ENCODE results near the gene ODF2. TPM values are rescaled to one million over a fixed set of nuclear protein-coding genes. Genes with fewer than 3 reads are reported as not detected.

ODF2 gene
- polyA plus RNA-seq, 5 donors = 54.5 to 64.8 (median 58.6) TPM

DNA sequence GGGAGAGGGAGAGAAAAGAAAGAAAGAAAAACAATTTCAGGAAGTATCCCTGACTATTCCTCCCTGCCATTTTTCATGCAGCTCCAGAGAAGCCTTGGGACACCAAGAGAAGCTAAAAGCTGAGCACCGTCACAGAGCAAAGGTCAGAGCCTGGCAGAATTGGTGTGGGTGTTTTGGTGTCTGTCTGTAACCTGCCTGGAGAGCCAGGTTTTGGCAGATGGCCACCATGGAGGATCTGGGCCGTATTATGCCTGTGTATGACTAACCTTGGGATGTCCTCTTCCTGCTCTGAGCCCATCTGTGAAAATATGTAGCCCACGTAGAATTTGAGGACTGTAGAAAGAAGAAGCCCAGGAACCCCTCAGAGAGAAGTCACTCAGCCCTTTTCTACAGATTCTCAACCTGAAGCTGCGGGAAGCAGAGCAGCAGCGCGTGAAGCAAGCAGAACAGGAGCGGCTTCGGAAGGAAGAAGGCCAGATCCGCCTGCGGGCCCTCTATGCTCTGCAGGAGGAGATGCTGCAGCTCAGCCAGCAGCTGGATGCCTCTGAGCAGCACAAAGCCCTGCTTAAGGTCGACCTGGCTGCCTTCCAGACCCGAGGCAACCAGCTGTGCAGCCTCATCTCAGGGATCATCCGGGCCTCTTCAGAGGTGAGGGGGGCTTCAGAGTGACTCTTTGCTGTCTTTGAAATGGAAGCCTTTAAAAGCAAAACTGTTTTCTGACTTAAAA is 67.6 kb downstream of the ODF2 start:
- DNase-seq = peak in 1 of 2 donors; percentile 26

DNA sequence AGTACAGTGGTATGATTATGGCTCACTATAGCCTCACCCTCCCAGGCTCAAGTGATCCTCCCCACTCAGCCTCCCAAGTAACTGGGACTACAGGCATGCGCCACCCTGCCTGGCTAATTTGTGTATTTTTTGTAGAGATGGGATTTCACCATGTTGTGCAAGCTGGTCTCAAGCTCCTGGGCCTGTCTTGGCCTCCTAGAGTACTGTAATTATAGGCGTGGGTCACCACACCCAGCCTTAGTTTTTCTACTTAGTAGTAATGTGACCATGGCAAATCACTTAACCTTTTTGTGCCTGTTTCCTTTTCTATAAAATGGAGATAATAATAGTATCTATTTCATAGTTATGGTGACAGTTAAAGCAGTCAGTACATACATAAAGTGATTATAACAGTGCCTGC is 70.9 kb downstream of the ODF2 start:
- DNase-seq = no peak

DNA sequence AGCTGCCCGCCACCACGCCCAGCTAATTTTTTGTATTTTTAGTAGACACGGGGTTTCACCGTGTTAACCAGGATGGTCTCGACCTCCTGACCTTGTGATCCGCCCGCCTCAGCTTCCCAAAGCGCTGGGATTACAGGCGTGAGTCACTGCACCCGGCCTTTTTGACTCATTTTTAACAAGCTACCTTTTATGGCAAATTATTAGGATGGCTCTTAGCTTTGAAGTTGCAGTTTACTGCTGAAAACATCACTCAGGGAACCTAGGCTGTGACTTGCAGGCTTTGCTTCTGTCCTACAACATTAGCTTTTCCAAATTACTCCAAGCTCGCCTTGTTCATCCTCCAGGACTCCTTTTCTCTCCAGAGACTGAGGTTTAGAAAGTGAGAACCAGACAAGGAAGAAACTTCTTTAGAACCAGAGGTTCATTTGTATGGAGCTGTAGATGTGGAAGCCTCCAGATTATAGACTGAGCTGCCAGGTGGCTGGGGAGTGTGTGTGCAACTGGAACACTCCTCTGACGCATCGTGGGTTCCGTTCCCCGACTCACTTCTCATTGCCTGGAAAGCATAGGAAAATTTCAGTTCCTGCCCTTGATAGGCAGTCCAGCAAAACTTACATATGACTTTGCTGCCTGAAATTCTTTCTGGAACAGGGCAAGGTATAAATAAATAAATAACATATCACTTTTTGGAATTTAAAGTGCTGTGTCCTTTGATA is 72.8 kb downstream of the ODF2 start:
- DNase-seq = no peak

DNA sequence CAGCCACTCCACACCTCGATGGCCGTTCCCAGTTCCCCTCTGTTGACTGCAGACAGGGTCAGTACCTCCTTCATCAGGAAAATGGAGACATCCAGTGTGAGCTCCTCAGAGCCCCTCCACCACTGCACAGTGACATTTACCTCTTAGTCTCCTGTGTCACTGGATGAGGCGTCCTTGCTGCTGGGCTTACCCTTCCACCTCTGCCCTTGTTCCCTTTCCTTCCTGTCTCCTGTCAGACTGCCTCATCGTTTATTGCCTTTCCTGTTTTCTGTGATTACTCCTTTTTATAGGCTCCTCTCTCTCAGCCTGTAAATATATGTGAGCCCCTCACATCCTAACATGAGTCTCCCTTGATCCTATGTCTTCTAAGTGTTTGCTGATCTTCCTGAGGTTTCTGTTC is 73.4 kb downstream of the ODF2 start:
- no peak for DNase-seq

DNA sequence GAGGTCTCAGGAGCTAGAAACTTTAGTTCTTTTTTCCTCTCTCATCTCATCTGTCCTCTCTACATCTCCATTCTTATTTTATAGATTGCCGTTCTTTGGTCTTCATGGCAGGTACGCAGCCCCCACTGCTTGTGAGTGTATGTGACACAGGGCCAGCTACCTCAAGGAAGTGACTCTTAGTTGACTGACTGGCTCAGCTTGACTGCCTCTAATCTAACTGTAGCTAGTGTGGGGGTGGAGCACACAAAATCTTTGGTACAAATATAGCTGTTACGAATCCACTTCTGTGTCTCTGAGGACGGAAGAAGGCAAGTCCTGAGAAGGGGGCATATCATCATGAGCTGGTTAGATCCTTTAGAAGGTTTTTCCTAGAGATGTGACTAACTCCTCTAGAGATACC is 76.8 kb downstream of the ODF2 start:
- DNase-seq = no peak

DNA sequence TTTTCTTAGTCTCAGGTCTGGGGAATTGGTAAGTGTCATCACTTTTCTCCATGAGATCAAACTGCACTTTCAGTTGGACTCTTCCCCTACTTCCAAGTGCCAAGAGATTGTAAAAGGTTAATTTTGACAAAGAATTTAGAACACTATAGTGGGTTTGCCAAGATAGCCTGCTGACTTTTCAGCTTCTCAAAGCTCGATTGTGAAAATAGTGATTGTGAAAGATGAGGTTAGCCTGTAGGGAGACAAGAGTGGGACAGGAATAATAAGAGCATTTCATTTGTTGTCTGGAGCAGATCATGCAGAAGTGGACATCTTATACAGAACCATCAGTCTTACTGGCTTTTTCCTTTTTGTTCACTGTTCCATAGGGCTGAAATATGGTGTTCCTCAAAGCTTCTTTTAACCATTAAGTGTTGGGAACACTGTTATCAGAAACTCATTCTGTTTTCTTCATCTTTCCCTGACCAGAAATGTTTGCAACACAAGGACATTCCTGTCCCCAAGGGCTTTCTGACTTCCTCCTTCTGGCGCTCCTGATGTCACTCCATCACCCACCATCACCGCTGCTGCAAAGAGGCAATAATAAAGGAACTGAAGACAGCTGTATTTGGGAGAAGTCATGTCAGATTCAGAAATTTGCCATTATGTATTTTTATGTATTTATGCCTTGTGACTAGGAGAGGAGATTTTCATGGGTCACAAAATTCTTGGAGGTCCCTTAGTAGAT is 85.0 kb downstream of the ODF2 start:
- no peak for DNase-seq

DNA sequence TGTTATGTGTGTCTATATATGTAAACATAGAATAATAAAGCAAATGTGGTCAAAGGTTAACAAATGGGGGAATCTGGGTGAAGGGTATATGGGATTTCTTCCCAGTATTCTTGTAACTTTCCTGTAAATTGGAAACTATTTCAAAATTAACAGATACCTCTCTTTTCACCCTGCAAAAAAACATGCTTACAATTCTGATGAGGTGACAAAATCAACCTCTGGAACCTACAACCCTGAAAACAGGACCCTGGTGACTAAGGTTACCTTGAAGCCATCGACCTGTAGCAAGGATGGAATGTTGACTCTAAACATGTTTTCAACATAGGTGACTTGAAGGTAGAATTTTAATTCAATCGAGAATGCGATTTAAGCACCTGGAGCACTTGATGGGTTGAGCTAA is 90.7 kb downstream of the ODF2 start:
- no peak for DNase-seq

DNA sequence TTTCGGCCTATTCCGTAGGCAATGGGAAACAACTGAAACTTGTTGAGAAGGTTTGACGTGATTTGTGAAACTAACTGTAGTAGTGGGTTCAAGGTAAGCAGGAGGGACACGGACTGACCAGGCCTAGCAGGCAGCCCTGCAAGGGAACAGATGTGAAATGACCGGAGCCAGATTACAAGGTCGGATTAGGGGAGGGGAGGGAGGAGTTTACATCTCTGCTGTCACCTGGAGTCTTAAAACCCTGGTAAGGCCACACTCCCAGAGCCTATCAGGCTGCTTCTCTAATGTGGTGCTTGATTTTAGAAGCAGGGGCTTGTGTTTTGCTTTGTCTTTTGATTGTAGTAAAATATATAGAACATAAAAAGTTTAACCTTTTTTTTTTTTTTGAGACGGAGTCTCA is 93.1 kb downstream of the ODF2 start:
- DNase-seq = no peak

DNA sequence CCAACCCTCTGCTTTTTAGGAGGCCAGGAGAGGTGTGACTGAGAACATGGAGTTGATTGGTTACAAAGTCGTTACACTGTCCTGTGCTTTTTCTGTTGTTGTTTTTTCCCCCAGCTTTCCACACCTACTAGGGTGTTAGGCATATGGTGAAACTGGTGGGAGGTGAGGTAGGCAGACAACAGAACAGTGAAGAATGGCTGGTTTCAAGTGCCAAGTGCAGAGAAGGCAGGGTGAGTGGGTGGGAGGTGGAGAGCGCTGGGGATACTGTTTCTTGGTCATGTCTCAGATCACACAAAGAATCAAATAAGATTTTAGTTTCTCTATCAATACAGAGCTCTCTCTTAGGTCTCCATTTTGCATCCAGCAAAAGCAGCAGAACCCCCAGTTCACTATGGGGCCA is 94.4 kb downstream of the ODF2 start:
- DNase-seq = no peak

Other genes starting within 250 kb of the ODF2 start
- 100 to 1,000 TPM; 106 to 133 (median 126) TPM for gene GOLGA2, start 180.0 kb upstream of the ODF2 start, polyA plus RNA-seq (ENCODE audit: insufficient read depth in 1 of 5, insufficient read length in 5 of 5, low replicate concordance in 1 of 5)
- gene SWI5, start 179.7 kb upstream of the ODF2 start, polyA plus RNA-seq (ENCODE audit: insufficient read depth in 1 of 5, insufficient read length in 5 of 5, low replicate concordance in 1 of 5) = 10 to 100 TPM; 29.0 to 37.1 (median 34.5) TPM
- gene TRUB2, start 133.6 kb upstream of the ODF2 start, polyA plus RNA-seq (ENCODE audit: insufficient read depth in 1 of 5, insufficient read length in 5 of 5, low replicate concordance in 1 of 5) = 10 to 100 TPM; 29.3 to 34.5 (median 33.0) TPM
- gene COQ4, start 133.2 kb upstream of the ODF2 start, polyA plus RNA-seq (ENCODE audit: insufficient read depth in 1 of 5, insufficient read length in 5 of 5, low replicate concordance in 1 of 5) = 10 to 100 TPM; 44.2 to 75.6 (median 66.0) TPM
- gene SLC27A4, start 115.5 kb upstream of the ODF2 start, polyA plus RNA-seq (ENCODE audit: insufficient read depth in 1 of 5, insufficient read length in 5 of 5, low replicate concordance in 1 of 5) = 10 to 100 TPM in 2 of 5 donors, 1 to 10 TPM in 3; 7.0 to 17.3 (median 9.5) TPM
- 10 to 100 TPM; 56.5 to 66.1 (median 58.7) TPM for gene URM1, start 84.6 kb upstream of the ODF2 start, polyA plus RNA-seq (ENCODE audit: insufficient read depth in 1 of 5, insufficient read length in 5 of 5, low replicate concordance in 1 of 5)
- gene CERCAM, start 35.1 kb upstream of the ODF2 start, polyA plus RNA-seq (ENCODE audit: insufficient read depth in 1 of 5, insufficient read length in 5 of 5, low replicate concordance in 1 of 5) = 10 to 100 TPM; 35.6 to 64.0 (median 50.3) TPM
- 10 to 100 TPM; 26.3 to 30.6 (median 30.0) TPM for gene GLE1, start 48.7 kb downstream of the ODF2 start, polyA plus RNA-seq (ENCODE audit: insufficient read depth in 1 of 5, insufficient read length in 5 of 5, low replicate concordance in 1 of 5)
- gene SPTAN1, start 96.6 kb downstream of the ODF2 start, polyA plus RNA-seq (ENCODE audit: insufficient read depth in 1 of 5, insufficient read length in 5 of 5, low replicate concordance in 1 of 5) = 100 to 1,000 TPM; 239 to 343 (median 288) TPM
- 10 to 100 TPM; 38.7 to 66.0 (median 46.9) TPM for gene DYNC2I2, start 200.8 kb downstream of the ODF2 start, polyA plus RNA-seq (ENCODE audit: insufficient read depth in 1 of 5, insufficient read length in 5 of 5, low replicate concordance in 1 of 5)
- gene SET, start 233.2 kb downstream of the ODF2 start, polyA plus RNA-seq (ENCODE audit: insufficient read depth in 1 of 5, insufficient read length in 5 of 5, low replicate concordance in 1 of 5) = 100 to 1,000 TPM; 498 to 635 (median 599) TPM
- gene PKN3, start 246.5 kb downstream of the ODF2 start, polyA plus RNA-seq (ENCODE audit: insufficient read depth in 1 of 5, insufficient read length in 5 of 5, low replicate concordance in 1 of 5) = 10 to 100 TPM; 11.6 to 13.8 (median 12.8) TPM

Data from right lung (tissue), 5 donors.